ENCODE results near the gene DCST1. TPM values are rescaled to one million over a fixed set of nuclear protein-coding genes. Genes with fewer than 3 reads are reported as not detected.
A peak's percentile ranks its signal among the peaks of the same experiment; 100 is the strongest.

Gene DCST1
- total RNA-seq, 1 donor from 2014 or later = not detected

GRCh38 chr1:155049651-155050559, 16.3 kb downstream of the DCST1 start:
- no peak for DNase-seq (ENCODE audit: low spot score)
- Mint-ChIP-seq H3K4me3 (ENCODE audit: unreplicated experiment) (peak overlapping the region; percentile 87), H3K27ac (ENCODE audit: unreplicated experiment) (peak overlapping the region; percentile 96), H3K9me3 (ENCODE audit: unreplicated experiment) (no peaks in the 10 kb centered on the region), H3K36me3 (ENCODE audit: low read depth, unreplicated experiment) (peaks cover 18% of the 10 kb centered on the region), H3K27me3 (ENCODE audit: unreplicated experiment) (peaks cover 19% of the 10 kb centered on the region), H3K4me1 (ENCODE audit: unreplicated experiment) (peaks cover 58% of the 10 kb centered on the region)
- TF ChIP-seq CTCF (IDR thresholded peaks at IDR 0.05; ENCODE audit: unreplicated experiment) = no peak

- peak; percentile 95 for DNase-seq (ENCODE audit: low spot score)
- peaks cover 16% of the 10 kb centered on the region for H3K36me3 Mint-ChIP-seq (ENCODE audit: low read depth, unreplicated experiment)
- peaks cover 50% of the 10 kb centered on the region for H3K4me1 Mint-ChIP-seq (ENCODE audit: unreplicated experiment)
- no peaks in the 10 kb centered on the region for H3K9me3 Mint-ChIP-seq (ENCODE audit: unreplicated experiment)
- H3K27me3 Mint-ChIP-seq (ENCODE audit: unreplicated experiment) = peaks cover 17% of the 10 kb centered on the region
- H3K27ac Mint-ChIP-seq (ENCODE audit: unreplicated experiment) = peak within 1 kb of the TSS; percentile 96
- peak; percentile 94 for TF ChIP-seq CTCF (IDR thresholded peaks at IDR 0.05; ENCODE audit: unreplicated experiment)
- H3K4me3 Mint-ChIP-seq (ENCODE audit: unreplicated experiment) = peak within 1 kb of the TSS; percentile 97
Measured at GRCh38 chr1:155050560-155051341, 17.1 kb downstream of the DCST1 start, which contains the start of gene ADAM15. Gene ADAM15, plus strand, starts transcription at chr1:155051316. Its CDS starts 71 bp downstream, at chr1:155051387.

GRCh38 chr1:155051342-155051776, 17.7 kb downstream of the DCST1 start:
- Mint-ChIP-seq H3K27me3 (ENCODE audit: unreplicated experiment) (peaks cover 17% of the 10 kb centered on the region), H3K9me3 (ENCODE audit: unreplicated experiment) (no peaks in the 10 kb centered on the region), H3K4me1 (ENCODE audit: unreplicated experiment) (peaks cover 44% of the 10 kb centered on the region), H3K4me3 (ENCODE audit: unreplicated experiment) (peak overlapping the region; percentile 97), H3K36me3 (ENCODE audit: low read depth, unreplicated experiment) (peaks cover 17% of the 10 kb centered on the region), H3K27ac (ENCODE audit: unreplicated experiment) (no peak overlapping the region)
- no peak for DNase-seq (ENCODE audit: low spot score)
- no peak for TF ChIP-seq CTCF (IDR thresholded peaks at IDR 0.05; ENCODE audit: unreplicated experiment)

- Mint-ChIP-seq H3K4me1 (ENCODE audit: unreplicated experiment) (peaks cover 44% of the 10 kb centered on the region), H3K27me3 (ENCODE audit: unreplicated experiment) (peaks cover 17% of the 10 kb centered on the region), H3K27ac (ENCODE audit: unreplicated experiment) (peak overlapping the region; percentile 62), H3K9me3 (ENCODE audit: unreplicated experiment) (no peaks in the 10 kb centered on the region), H3K4me3 (ENCODE audit: unreplicated experiment) (peak overlapping the region; percentile 97), H3K36me3 (ENCODE audit: low read depth, unreplicated experiment) (peaks cover 17% of the 10 kb centered on the region)
- no peak for DNase-seq (ENCODE audit: low spot score)
- no peak for TF ChIP-seq CTCF (IDR thresholded peaks at IDR 0.05; ENCODE audit: unreplicated experiment)
Measured at GRCh38 chr1:155051777-155052398, 18.3 kb downstream of the DCST1 start.
